ENCODE data around the gene VAT1L. TPM values are rescaled to one million over a fixed set of nuclear protein-coding genes. Genes with fewer than 3 reads are reported as not detected.

Gene VAT1L
- total RNA-seq, 1 experiment from 2014 or later = 33.8 TPM

DNA sequence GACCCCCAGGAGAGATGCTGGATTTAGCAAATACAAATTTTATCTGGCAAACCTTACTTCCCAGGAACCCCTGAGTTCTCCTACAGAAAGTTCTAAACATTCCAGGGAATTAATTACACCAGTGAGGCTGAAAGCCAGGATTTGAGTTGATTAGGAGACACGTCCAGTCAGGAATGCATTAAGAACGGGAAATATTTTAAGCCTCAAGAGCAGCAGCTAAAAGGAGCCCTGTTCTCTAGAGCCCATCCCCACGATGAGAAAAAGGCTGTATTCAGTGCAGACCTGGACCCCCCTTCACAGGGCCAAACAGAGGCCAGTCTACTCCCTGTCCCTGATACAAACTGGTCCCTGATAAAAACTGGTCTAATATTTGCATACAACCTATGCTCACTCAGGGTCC lies 55.0 kb downstream of the VAT1L start:
- no peaks in the 10 kb centered on the region for H3K27me3 Mint-ChIP-seq (ENCODE audit: low read depth)
- no peak for DNase-seq
- Histone ChIP-seq H3K23ac (ENCODE audit: insufficient read length, low read depth, low read length) (no peak overlapping the region), H2AK5ac (ENCODE audit: insufficient read length, low read length) (no peak overlapping the region), H2BK5ac (ENCODE audit: insufficient read length, low read length) (no peak overlapping the region), H3K9ac (ENCODE audit: extremely low read depth, insufficient read length, low read length) (no peak overlapping the region), H3T11ph (ENCODE audit: low read length) (no peak overlapping the region), H3K14ac (ENCODE audit: insufficient read depth, low read length) (no peak overlapping the region), H3K4me2 (ENCODE audit: insufficient read depth, insufficient read length, low read length) (no peak overlapping the region), H3K4ac (ENCODE audit: low read depth, low read length) (no peak overlapping the region), H3K27ac (ENCODE audit: insufficient read length, low read depth, low read length) (no peak overlapping the region), H3K9me3 (ENCODE audit: control insufficient read depth, low read depth, low read length) (no peaks in the 10 kb centered on the region), H4K91ac (ENCODE audit: insufficient read length, low read depth, low read length) (no peak overlapping the region), H2BK15ac (ENCODE audit: low read depth, low read length) (no peak overlapping the region), H3K27me3 (ENCODE audit: insufficient read depth, low read length) (no peaks in the 10 kb centered on the region), H4K5ac (ENCODE audit: insufficient read length, low read depth, low read length) (no peak overlapping the region), H2BK120ac (ENCODE audit: low read depth, low read length, poor library complexity, severe bottlenecking) (no peak overlapping the region), H3K4me1 (ENCODE audit: insufficient read depth, low read length) (no peaks in the 10 kb centered on the region; the same call in 1 of the 2 replicates), H3K18ac (ENCODE audit: insufficient read length, low read depth, low read length) (no peak overlapping the region), H2AFZ (ENCODE audit: low read length) (no peak overlapping the region), H4K8ac (replicated peaks; ENCODE audit: insufficient read length, low read depth, low read length) (no peak overlapping the region), H3K23me2 (ENCODE audit: insufficient read length, low read depth, low read length, poor library complexity, severe bottlenecking) (no peaks in the 10 kb centered on the region), H3K56ac (ENCODE audit: insufficient read length, low read depth, low read length) (no peak overlapping the region), H3K79me2 (ENCODE audit: insufficient read depth, low read length) (no peaks in the 10 kb centered on the region), H4K20me1 (ENCODE audit: control insufficient read depth, insufficient read depth, insufficient read length) (no peaks in the 10 kb centered on the region), H2BK12ac (ENCODE audit: insufficient read length, low read depth, low read length) (no peak overlapping the region), H2BK20ac (ENCODE audit: low read depth, low read length, poor library complexity, severe bottlenecking) (no peak overlapping the region), H3K79me1 (ENCODE audit: insufficient read depth, low read depth, low read length, poor library complexity, severe bottlenecking) (no peaks in the 10 kb centered on the region)
- peaks cover 4 to 20% (median 4%) of the 10 kb centered on the region in 3 experiments; a peak in 5 of 7 replicates for H3K36me3 Mint-ChIP-seq (ENCODE audit: insufficient read depth in 1 of 3, low read depth in 3 of 3)
- peaks cover 9 to 13% of the 10 kb centered on the region in 2 experiments for H3K4me1 Mint-ChIP-seq
- TF ChIP-seq, protein P1, sequence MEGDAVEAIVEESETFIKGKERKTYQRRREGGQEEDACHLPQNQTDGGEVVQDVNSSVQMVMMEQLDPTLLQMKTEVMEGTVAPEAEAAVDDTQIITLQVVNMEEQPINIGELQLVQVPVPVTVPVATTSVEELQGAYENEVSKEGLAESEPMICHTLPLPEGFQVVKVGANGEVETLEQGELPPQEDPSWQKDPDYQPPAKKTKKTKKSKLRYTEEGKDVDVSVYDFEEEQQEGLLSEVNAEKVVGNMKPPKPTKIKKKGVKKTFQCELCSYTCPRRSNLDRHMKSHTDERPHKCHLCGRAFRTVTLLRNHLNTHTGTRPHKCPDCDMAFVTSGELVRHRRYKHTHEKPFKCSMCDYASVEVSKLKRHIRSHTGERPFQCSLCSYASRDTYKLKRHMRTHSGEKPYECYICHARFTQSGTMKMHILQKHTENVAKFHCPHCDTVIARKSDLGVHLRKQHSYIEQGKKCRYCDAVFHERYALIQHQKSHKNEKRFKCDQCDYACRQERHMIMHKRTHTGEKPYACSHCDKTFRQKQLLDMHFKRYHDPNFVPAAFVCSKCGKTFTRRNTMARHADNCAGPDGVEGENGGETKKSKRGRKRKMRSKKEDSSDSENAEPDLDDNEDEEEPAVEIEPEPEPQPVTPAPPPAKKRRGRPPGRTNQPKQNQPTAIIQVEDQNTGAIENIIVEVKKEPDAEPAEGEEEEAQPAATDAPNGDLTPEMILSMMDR (conservative IDR thresholded peaks at IDR 0.05) = no peak
- no CpG with 5 or more reads among the region's 3 CpGs for WGBS (ENCODE audit: extremely low coverage, insufficient read length, low lambda C conversion rate)
- H3K4me3 Mint-ChIP-seq = no peak overlapping the region
- H3K9me3 Mint-ChIP-seq = no peaks in the 10 kb centered on the region
- no peak overlapping the region; a peak in 1 of 7 replicates for H3K27ac Mint-ChIP-seq

Measured in H9 (cell line).